ENCODE data around the gene MBD3.

- TF ChIP-seq CSDC2 (CRISPR knock-in tag; IDR thresholded peaks at IDR 0.05) (no peak), CREB5 (CRISPR knock-in tag; IDR thresholded peaks at IDR 0.05; ENCODE audit: low read depth) (no peak), RARB (CRISPR knock-in tag; IDR thresholded peaks at IDR 0.05) (no peak), PPARA (CRISPR knock-in tag; IDR thresholded peaks at IDR 0.05; ENCODE audit: borderline replicate concordance) (no peak), PATZ1 (CRISPR knock-in tag; IDR thresholded peaks at IDR 0.05; ENCODE audit: borderline replicate concordance) (no peak), ZNF8 (CRISPR knock-in tag; IDR thresholded peaks at IDR 0.05) (no peak), CSRNP3 (CRISPR knock-in tag; IDR thresholded peaks at IDR 0.05) (no peak), ARNTL (CRISPR knock-in tag; IDR thresholded peaks at IDR 0.05; ENCODE audit: borderline replicate concordance, low read depth) (no peak), ZFP30 (CRISPR knock-in tag; IDR thresholded peaks at IDR 0.05) (no peak)
- TF ChIP-seq, protein P1, sequence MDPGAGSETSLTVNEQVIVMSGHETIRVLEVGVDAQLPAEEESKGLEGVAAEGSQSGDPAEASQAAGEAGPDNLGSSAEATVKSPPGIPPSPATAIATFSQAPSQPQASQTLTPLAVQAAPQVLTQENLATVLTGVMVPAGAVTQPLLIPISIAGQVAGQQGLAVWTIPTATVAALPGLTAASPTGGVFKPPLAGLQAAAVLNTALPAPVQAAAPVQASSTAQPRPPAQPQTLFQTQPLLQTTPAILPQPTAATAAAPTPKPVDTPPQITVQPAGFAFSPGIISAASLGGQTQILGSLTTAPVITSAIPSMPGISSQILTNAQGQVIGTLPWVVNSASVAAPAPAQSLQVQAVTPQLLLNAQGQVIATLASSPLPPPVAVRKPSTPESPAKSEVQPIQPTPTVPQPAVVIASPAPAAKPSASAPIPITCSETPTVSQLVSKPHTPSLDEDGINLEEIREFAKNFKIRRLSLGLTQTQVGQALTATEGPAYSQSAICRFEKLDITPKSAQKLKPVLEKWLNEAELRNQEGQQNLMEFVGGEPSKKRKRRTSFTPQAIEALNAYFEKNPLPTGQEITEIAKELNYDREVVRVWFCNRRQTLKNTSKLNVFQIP (CRISPR knock-in tag; IDR thresholded peaks at IDR 0.05; ENCODE audit: borderline replicate concordance, low read depth): no peak
Measured at GRCh38 chr19:1612114-1613086, 19.7 kb upstream of the MBD3 start.
